Left lung (tissue), 10 donors: ENCODE measurements around the gene THOC1. TPM values are rescaled to one million over a fixed set of nuclear protein-coding genes. Genes with fewer than 3 reads are reported as not detected.

Experiments
- ATAC-seq: fragments of 200-7000 bp; cut with Tn5 transposase; one replicate; pipeline ENCODE4 v1.9.1; 2020; ENCODE audit warnings: moderate library complexity
- DNase-seq, 4 donors: peaks; one replicate each; pipeline ENCODE4 v3.0.0-alpha.2; 2013 to 2020
- H3K27ac ChIP-seq, 2 donors: fragments of 200-600 bp; sonication (generic) in 1 of 2; one replicate each; pipeline versions ENCODE4 v1.5.0 to v1.8.0; 2020 to 2021
- H3K27me3 ChIP-seq, 2 donors: fragments of 200-600 bp; sonication (generic) in 1 of 2; one replicate each; pipeline versions ENCODE4 v1.5.0 to v1.8.0; 2020 to 2021
- H3K36me3 ChIP-seq, 2 donors: fragments of 200-600 bp; sonication (generic) in 1 of 2; one replicate each; pipeline versions ENCODE4 v1.5.0 to v1.8.0; 2020 to 2021
- H3K4me1 ChIP-seq, 2 donors: fragments of 200-600 bp; one replicate each; pipeline ENCODE4 v1.8.0; 2021
- H3K4me3 ChIP-seq, 2 donors: fragments of 200-600 bp; sonication (generic) in 1 of 2; one replicate each; pipeline versions ENCODE4 v1.5.0 to v1.8.0; 2020 to 2021; ENCODE audit warnings: mild to moderate bottlenecking in 1 of 2
- H3K9me3 ChIP-seq, 2 donors: fragments of 200-600 bp; sonication (generic) in 1 of 2; one replicate each; pipeline versions ENCODE4 v1.5.0 to v1.8.0; 2020 to 2021
- intact Hi-C, 2 donors: fragments of 100-400 bp; cut with DNase I; formaldehyde crosslinking; loops; one replicate each; pipeline versions ENCODE4 v1.11.2 to v1.14.2; 2022
- polyA plus RNA-seq, 6 donors: library from polyadenylated mRNA; unstranded; fragments of 120-200 nt; gene quantifications; one replicate each; pipeline ENCODE4 v1.2.1, GENCODE V29; 2013; ENCODE audit not compliant: insufficient read length in 6 of 6
- total RNA-seq, 2 donors: library from RNA; stranded (reverse); fragmentation: NEBNext Ultra II Directional; extraction: Animal tissue kit (Norgen Biotek cat#: 25700); gene quantifications; one replicate each; pipeline ENCODE4 v1.2.1, GENCODE V29; 2021
- TF ChIP-seq, protein P1 (sequence below), 2 donors: fragments of 200-600 bp; sonication (generic) in 1 of 2; IDR thresholded peaks; one replicate each; pipeline versions ENCODE4 v1.5.0 to v1.8.0; 2021; ENCODE audit warnings: antibody characterized with exemption in 2 of 2
- donor health status: DM: no; HTN: yes; CAD: no.
- donor health status: DM: no; HTN: no; CAD: no.

The THOC1 gene
- total and polyA plus RNA-seq, 8 donors, result 23.7 to 165 (median 118) TPM

DNA sequence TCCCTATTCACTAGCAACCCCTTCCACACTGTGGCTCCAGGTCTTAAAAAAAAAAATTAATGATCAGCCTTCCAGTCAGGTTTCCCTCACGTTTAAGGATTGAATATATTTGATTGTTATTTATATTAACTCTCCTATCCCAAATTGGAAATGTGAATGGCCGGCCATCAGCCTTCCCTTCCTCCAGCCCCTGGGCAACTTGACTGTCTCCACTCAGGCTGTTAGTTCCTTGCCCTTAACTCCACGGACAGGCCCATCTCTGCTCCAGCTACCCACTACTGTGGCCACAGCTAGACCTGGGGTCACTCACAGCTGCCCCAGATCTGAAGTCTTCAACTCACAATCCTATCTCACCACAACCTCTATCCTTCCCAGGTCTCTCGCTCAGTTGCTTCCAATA is 39.9 kb downstream of the THOC1 start:
- no peak overlapping the region for H3K4me3 ChIP-seq
- DNase-seq, result no peak
- H3K36me3 ChIP-seq, result peaks cover 0 to 50% of the 10 kb centered on the region in 2 donors
- no peaks in the 10 kb centered on the region for H3K4me1 ChIP-seq
- intact Hi-C loops, result no loop called here
- no peak for ATAC-seq
- TF ChIP-seq, protein P1, sequence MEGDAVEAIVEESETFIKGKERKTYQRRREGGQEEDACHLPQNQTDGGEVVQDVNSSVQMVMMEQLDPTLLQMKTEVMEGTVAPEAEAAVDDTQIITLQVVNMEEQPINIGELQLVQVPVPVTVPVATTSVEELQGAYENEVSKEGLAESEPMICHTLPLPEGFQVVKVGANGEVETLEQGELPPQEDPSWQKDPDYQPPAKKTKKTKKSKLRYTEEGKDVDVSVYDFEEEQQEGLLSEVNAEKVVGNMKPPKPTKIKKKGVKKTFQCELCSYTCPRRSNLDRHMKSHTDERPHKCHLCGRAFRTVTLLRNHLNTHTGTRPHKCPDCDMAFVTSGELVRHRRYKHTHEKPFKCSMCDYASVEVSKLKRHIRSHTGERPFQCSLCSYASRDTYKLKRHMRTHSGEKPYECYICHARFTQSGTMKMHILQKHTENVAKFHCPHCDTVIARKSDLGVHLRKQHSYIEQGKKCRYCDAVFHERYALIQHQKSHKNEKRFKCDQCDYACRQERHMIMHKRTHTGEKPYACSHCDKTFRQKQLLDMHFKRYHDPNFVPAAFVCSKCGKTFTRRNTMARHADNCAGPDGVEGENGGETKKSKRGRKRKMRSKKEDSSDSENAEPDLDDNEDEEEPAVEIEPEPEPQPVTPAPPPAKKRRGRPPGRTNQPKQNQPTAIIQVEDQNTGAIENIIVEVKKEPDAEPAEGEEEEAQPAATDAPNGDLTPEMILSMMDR (IDR thresholded peaks at IDR 0.05), result no peak
- H3K27ac ChIP-seq, result no peak overlapping the region
- no peaks in the 10 kb centered on the region for H3K9me3 ChIP-seq
- H3K27me3 ChIP-seq, result no peaks in the 10 kb centered on the region

DNA sequence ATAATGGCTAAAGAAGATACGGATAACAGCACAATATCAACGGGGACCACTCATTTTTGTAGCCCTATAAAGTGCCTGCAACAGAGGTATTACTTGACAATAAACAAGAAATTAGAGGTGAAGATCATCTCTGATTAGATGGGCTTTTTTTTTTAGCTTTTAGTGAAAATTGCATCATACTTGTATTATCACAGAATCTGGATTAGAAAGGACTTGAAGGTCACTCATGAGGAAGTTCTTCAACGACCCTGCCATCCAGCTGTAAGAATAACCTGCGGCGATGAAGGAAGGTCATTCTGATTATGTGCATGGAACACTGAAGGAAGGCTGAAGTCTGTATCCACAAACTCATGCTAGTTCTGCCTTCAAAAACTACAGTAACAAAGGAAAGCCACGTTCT is 40.5 kb downstream of the THOC1 start:
- intact Hi-C loops, result no loop called here
- no peak for ATAC-seq
- TF ChIP-seq, protein P1 (IDR thresholded peaks at IDR 0.05), result no peak
- no peaks in the 10 kb centered on the region for H3K9me3 ChIP-seq
- H3K27ac ChIP-seq, result no peak overlapping the region
- H3K27me3 ChIP-seq, result no peaks in the 10 kb centered on the region
- H3K4me3 ChIP-seq, result no peak overlapping the region
- H3K36me3 ChIP-seq, result peaks cover 0 to 55% of the 10 kb centered on the region in 2 donors
- H3K4me1 ChIP-seq, result no peaks in the 10 kb centered on the region
- no peak for DNase-seq

DNA sequence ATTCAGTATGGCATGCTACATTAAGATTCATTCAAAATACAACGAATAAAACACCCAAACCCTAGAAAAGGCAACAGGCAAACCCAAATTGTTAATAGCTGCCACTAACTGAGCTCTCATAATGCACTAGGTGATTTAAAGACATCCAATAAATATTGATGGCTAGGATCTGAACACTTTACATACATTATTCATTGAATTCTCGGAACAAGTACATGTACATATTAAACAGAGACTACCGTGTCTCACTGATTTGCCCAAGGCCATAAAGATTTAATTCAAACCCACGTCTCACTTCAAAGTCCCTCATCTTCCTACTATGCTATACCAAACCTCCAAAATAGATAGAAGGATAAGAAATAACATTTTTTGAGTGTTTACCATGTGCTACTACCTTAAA is 42.1 kb downstream of the THOC1 start:
- Histone ChIP-seq H3K36me3 (peaks cover 0 to 61% of the 10 kb centered on the region in 2 donors), H3K4me3 (no peak overlapping the region), H3K9me3 (no peaks in the 10 kb centered on the region), H3K4me1 (no peaks in the 10 kb centered on the region), H3K27ac (no peak overlapping the region), H3K27me3 (no peaks in the 10 kb centered on the region)
- intact Hi-C loops, result no loop called here
- TF ChIP-seq, protein P1 (IDR thresholded peaks at IDR 0.05), result no peak
- no peak for DNase-seq
- no peak for ATAC-seq

DNA sequence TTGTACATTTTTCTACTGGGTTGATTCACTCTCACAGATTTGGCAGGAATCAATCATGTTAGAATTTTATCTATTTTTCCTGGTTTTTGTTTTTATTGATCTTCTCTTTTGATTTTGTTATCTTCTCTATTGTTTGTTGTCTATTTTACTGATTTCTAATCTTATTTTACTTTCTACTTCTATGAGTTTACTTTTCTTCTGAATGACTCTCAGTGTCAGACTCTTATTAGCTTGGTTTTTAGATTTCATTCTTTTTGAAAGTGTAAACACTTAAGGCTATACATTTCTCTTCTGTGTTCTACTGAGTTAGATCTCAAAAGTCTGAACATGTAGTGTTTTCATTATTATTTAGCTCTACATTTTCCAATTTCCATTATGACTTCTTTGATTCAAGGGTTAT is 47.1 kb downstream of the THOC1 start:
- Histone ChIP-seq H3K36me3 (peaks cover 0 to 72% of the 10 kb centered on the region in 2 donors), H3K9me3 (no peaks in the 10 kb centered on the region), H3K27ac (no peak overlapping the region), H3K4me1 (no peaks in the 10 kb centered on the region), H3K27me3 (no peaks in the 10 kb centered on the region), H3K4me3 (no peak overlapping the region)
- DNase-seq, result no peak
- intact Hi-C loops, result no loop called here
- no peak for ATAC-seq
- TF ChIP-seq, protein P1 (IDR thresholded peaks at IDR 0.05), result no peak

DNA sequence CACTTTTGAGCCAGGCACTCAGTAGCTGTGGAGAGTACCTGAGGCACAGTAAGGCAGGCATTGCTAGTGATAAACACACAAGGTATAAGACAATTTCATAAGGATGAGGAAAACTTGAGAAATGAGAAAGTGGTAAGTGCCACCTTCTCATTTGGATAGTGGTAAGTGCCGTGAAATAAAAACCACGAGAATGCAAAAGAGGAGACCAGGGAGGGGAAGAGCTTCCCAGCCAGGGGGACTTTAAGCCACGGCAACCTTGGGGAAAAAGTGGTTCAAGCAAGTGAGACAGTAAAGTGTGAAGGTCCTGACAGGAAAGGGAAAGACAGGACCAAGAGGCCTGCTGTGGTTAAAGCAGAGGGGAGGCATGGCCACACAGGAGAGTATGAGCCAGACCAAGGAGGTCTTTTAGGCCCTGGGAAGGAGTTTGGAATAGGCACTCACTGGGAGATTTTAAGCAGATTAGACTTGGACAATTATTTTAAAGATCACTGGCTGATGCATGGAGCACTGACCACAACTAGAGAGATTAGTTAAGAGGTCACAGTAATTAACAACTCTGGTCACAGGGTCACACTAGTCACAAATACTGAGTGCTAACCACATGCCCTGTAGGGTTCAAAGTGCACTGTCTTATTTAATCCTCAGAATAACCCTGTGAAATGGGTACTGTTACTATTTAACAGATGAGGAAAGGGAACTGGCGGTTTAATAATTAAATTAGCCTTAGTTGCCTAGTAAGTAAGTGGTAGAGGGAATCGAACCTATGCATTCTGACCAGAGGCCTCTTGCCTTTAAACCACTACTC is 50.1 kb downstream of the THOC1 start:
- ATAC-seq (no peak), DNase-seq (no peak)
- peaks cover 0 to 72% of the 10 kb centered on the region in 2 donors for H3K36me3 ChIP-seq
- no peaks in the 10 kb centered on the region for H3K27me3 ChIP-seq
- intact Hi-C loops, result no loop called here
- TF ChIP-seq, protein P1 (IDR thresholded peaks at IDR 0.05), result no peak
- H3K9me3 ChIP-seq, result no peaks in the 10 kb centered on the region
- no peak overlapping the region for H3K4me3 ChIP-seq
- H3K27ac ChIP-seq, result no peak overlapping the region
- H3K4me1 ChIP-seq, result no peaks in the 10 kb centered on the region
